Mesenchymal stem cell (in vitro differentiated cells and primary cell): ENCODE measurements around the gene RASA3.
A peak's percentile ranks its signal among the peaks of the same experiment; 100 is the strongest.

Experiments
- DNase-seq: peaks from one replicate; pipeline ENCODE4 v3.0.0-alpha.2; 2013
- H2AFZ ChIP-seq: one replicate; pipeline ENCODE4 v1.6.1; 2013; ENCODE audit warnings: low read depth, mild to moderate bottlenecking, control low read depth, inconsistent platforms, low read length, moderate library complexity
- H2AK5ac ChIP-seq: 2 replicates; pipeline ENCODE4 v1.6.1; 2013; ENCODE audit warnings: low read length, moderate library complexity, mild to moderate bottlenecking, inconsistent platforms; ENCODE audit not compliant: severe bottlenecking
- H2BK120ac ChIP-seq: one replicate; pipeline ENCODE4 v1.6.1; 2013; ENCODE audit warnings: low read depth, mild to moderate bottlenecking, inconsistent platforms, low read length, moderate library complexity
- H2BK12ac ChIP-seq, 2 experiments: one replicate each; pipeline ENCODE4 v1.6.1; 2013; ENCODE audit warnings: inconsistent platforms in 2 of 2, low read length in 2 of 2, mild to moderate bottlenecking in 2 of 2, moderate library complexity in 2 of 2, control low read depth in 1 of 2
- H2BK15ac ChIP-seq: one replicate; pipeline ENCODE4 v1.6.1; 2013; ENCODE audit warnings: mild to moderate bottlenecking, low read depth, inconsistent platforms; ENCODE audit not compliant: poor library complexity, severe bottlenecking
- H2BK5ac ChIP-seq: 2 replicates; pipeline ENCODE4 v1.6.1; 2013; ENCODE audit warnings: low read depth, mild to moderate bottlenecking, low read length, control low read depth, inconsistent platforms; ENCODE audit not compliant: poor library complexity, severe bottlenecking
- H3K14ac ChIP-seq, 2 experiments: one replicate each; pipeline ENCODE4 v1.6.1; 2013; ENCODE audit warnings: inconsistent platforms in 2 of 2, low read length in 2 of 2, control low read depth in 1 of 2, mild to moderate bottlenecking in 1 of 2, moderate library complexity in 1 of 2
- H3K18ac ChIP-seq, 2 experiments: one replicate each; pipeline ENCODE4 v1.6.1; 2013; ENCODE audit warnings: inconsistent platforms in 2 of 2, low read length in 2 of 2, control low read depth in 1 of 2, low read depth in 1 of 2, mild to moderate bottlenecking in 1 of 2
- H3K23ac ChIP-seq, 2 experiments: one replicate each; pipeline ENCODE4 v1.6.1; 2013; ENCODE audit warnings: inconsistent platforms in 2 of 2, low read length in 2 of 2, mild to moderate bottlenecking in 2 of 2, moderate library complexity in 2 of 2, control low read depth in 1 of 2
- H3K27ac ChIP-seq: 2 replicates; pipeline ENCODE4 v1.5.1; 2013; ENCODE audit warnings: mild to moderate bottlenecking, moderate library complexity, low read length, control low read depth, inconsistent platforms; ENCODE audit not compliant: poor library complexity, severe bottlenecking
- H3K27me3 ChIP-seq, 2 experiments: 2 replicates each; pipeline versions ENCODE4 v1.6.1 to v1.7.0; 2013; ENCODE audit warnings: low read length in 2 of 2, mild to moderate bottlenecking in 2 of 2, moderate library complexity in 2 of 2, control low read depth in 1 of 2, inconsistent platforms in 1 of 2; ENCODE audit not compliant: control insufficient read depth in 1 of 2, insufficient read depth in 1 of 2
- H3K36me3 ChIP-seq, 2 experiments: 2 replicates each; pipeline versions ENCODE4 v1.6.1 to v1.7.0; 2013; ENCODE audit warnings: low read length in 2 of 2, control low read depth in 1 of 2, inconsistent platforms in 1 of 2, low read depth in 1 of 2, mild to moderate bottlenecking in 1 of 2; ENCODE audit not compliant: insufficient read depth in 2 of 2, control insufficient read depth in 1 of 2
- H3K4ac ChIP-seq, 2 experiments: one replicate each; pipeline ENCODE4 v1.6.1; 2013; ENCODE audit warnings: inconsistent platforms in 2 of 2, low read length in 2 of 2, mild to moderate bottlenecking in 2 of 2, moderate library complexity in 2 of 2, control low read depth in 1 of 2, low read depth in 1 of 2
- H3K4me1 ChIP-seq: 2 replicates; pipeline ENCODE4 v1.6.1; 2013; ENCODE audit warnings: low read depth, low read length, control low read depth; ENCODE audit not compliant: control insufficient read depth, insufficient read depth
- H3K4me2 ChIP-seq: 2 replicates; pipeline ENCODE4 v1.6.1; 2013; ENCODE audit warnings: low read length, mild to moderate bottlenecking, inconsistent platforms; ENCODE audit not compliant: poor library complexity, severe bottlenecking
- H3K4me3 ChIP-seq, 2 experiments: 2 replicates each; pipeline versions ENCODE4 v1.5.1 to v1.7.0; 2013; ENCODE audit warnings: low read length in 2 of 2, mild to moderate bottlenecking in 2 of 2, control low read depth in 1 of 2, low read depth in 1 of 2; ENCODE audit not compliant: insufficient read depth in 1 of 2
- H3K79me1 ChIP-seq: replicated peaks from 2 replicates; pipeline ENCODE4 v1.6.1; 2013; ENCODE audit warnings: mild to moderate bottlenecking, control low read depth, low read length, inconsistent platforms; ENCODE audit not compliant: poor library complexity, severe bottlenecking
- H3K9ac ChIP-seq: 2 replicates; pipeline ENCODE4 v1.7.0; 2013; ENCODE audit warnings: mild to moderate bottlenecking, low read length, moderate library complexity
- H3K9me3 ChIP-seq: 2 replicates; pipeline ENCODE4 v1.7.0; 2013; ENCODE audit warnings: mild to moderate bottlenecking, low read length; ENCODE audit not compliant: control insufficient read depth
- H4K8ac ChIP-seq: one replicate; pipeline ENCODE4 v1.6.1; 2013; ENCODE audit warnings: inconsistent platforms, mild to moderate bottlenecking, low read length, moderate library complexity
- H4K91ac ChIP-seq: one replicate; pipeline ENCODE4 v1.6.1; 2013; ENCODE audit warnings: mild to moderate bottlenecking, low read length, inconsistent platforms
- WGBS: methylation state at CpG from one replicate; pipeline ENCODE4 v1.1.7; 2013; ENCODE audit warnings: mixed read lengths; 5-methylcytosine and 5-hydroxymethylcytosine counted together

The RASA3 gene

GRCh38 chr13:114067381-114067885 is 65.0 kb downstream of the RASA3 start:
- no peaks in the 10 kb centered on the region for H3K27me3 ChIP-seq
- DNase-seq: peak; percentile 61
- no peak overlapping the region for H3K23ac ChIP-seq
- no peak overlapping the region for H3K4me2 ChIP-seq
- H3K4ac ChIP-seq: peak overlapping the region; percentile 62 to 80
- H3K4me1 ChIP-seq: peaks cover 50% of the 10 kb centered on the region
- peaks cover 3% of the 10 kb centered on the region for H3K79me1 ChIP-seq
- 76% methylated on average over 7 of the region's 9 CpGs for WGBS
- peak overlapping the region; percentile 6 for H3K27ac ChIP-seq
- peaks cover 19 to 44% of the 10 kb centered on the region in 2 experiments for H3K36me3 ChIP-seq
- no peak overlapping the region for H2AFZ ChIP-seq
- peak overlapping the region; percentile 71 for H2BK5ac ChIP-seq
- H4K8ac ChIP-seq: peak overlapping the region; percentile 73
- no peaks in the 10 kb centered on the region for H3K9me3 ChIP-seq
- H2BK15ac ChIP-seq: peak overlapping the region; percentile 91
- no peak overlapping the region for H3K14ac ChIP-seq
- H3K9ac ChIP-seq: peak overlapping the region; percentile 97
- peak overlapping the region; percentile 69 for H2AK5ac ChIP-seq
- H3K4me3 ChIP-seq: peak overlapping the region in 1 of 2 experiments; percentile 28
- H2BK120ac ChIP-seq: peak overlapping the region; percentile 99
- no peak overlapping the region for H2BK12ac ChIP-seq
- H3K18ac ChIP-seq: peak overlapping the region; percentile 58 to 98
- peak overlapping the region; percentile 62 for H4K91ac ChIP-seq

DNA sequence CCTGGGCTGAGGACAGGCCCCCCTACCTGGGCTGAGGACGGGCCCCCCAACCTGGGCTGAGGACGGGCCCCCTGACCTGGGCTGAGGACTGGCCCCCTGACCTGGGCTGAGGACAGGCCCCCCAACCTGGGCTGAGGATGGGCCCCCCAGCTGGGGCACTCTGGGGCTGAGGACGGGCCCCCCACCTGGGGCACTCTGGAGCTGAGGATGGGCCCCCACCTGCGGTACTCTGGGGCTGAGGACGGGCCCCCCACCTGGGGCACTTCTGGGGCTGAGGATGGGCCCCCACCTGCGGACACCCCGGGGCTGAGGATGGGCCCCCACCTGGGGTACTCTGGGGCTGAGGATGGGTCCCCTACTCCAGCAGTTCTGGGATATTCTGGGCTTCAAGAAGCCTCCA is 65.5 kb downstream of the RASA3 start:
- H3K4me3 ChIP-seq: peak overlapping the region in 1 of 2 experiments; percentile 28
- peak overlapping the region; percentile 91 for H2BK15ac ChIP-seq
- H2BK120ac ChIP-seq: peak overlapping the region; percentile 99
- H2BK12ac ChIP-seq: peak overlapping the region in 1 of 2 experiments; percentile 100
- H3K4ac ChIP-seq: peak overlapping the region; percentile 92 to 99
- H2AFZ ChIP-seq: no peak overlapping the region
- no peak overlapping the region for H3K4me2 ChIP-seq
- peak overlapping the region; percentile 100 for H4K91ac ChIP-seq
- H3K14ac ChIP-seq: peak overlapping the region in 1 of 2 experiments; percentile 99
- H3K9ac ChIP-seq: peak overlapping the region; percentile 97
- no peak overlapping the region for H2AK5ac ChIP-seq
- peak overlapping the region; percentile 86 for H4K8ac ChIP-seq
- no peaks in the 10 kb centered on the region for H3K9me3 ChIP-seq
- peaks cover 15 to 43% of the 10 kb centered on the region in 2 experiments for H3K36me3 ChIP-seq
- no peaks in the 10 kb centered on the region for H3K27me3 ChIP-seq
- no peak overlapping the region for H3K27ac ChIP-seq
- peaks cover 51% of the 10 kb centered on the region for H3K4me1 ChIP-seq
- peak overlapping the region; percentile 71 for H2BK5ac ChIP-seq
- peak overlapping the region; percentile 9 to 31 for H3K23ac ChIP-seq
- DNase-seq: no peak
- over 99% methylated on average over 6 of the region's 7 CpGs for WGBS
- H3K18ac ChIP-seq: peak overlapping the region; percentile 98 to 99
- peaks cover 3% of the 10 kb centered on the region for H3K79me1 ChIP-seq

DNA sequence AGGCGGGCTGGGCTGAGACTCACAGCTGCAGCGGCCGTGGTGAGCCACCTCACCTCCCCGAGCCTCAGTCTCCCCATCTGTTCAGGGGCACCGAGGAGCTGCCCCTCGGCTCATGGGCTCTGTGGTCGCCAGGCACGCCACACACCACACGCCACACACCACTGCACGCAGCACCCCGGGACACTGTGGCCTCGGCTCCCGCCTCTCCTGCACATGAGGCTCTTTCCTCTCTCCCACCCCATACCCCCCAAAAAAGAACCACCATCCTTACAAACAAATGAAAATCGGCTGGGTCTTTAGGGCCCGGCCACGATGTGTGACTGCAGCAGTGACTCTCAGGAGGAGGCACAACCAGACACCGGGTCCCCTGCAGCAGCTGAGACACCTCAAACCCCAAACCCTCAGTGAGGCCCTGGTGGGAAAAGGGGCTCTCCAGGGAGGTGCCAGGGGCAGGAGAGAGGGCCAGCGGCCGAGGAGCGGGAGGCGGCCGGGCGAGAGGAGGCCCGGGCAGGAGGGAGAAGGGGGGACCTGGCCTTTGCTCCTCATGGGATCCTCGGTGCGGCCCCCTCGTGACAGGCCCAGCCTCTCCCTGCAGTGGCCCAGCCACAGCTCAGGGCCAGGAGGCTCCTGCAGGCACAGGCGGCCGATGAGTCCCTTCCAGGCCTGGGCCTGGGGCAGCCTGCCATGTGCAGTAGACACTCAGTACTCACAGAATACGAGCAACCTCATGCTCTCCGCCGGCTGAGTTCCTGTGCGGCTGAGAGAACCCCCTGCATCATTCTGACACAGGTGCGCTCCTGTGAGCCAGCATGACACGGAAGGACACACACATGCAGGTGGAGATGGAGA is 66.3 kb downstream of the RASA3 start:
- H3K36me3 ChIP-seq: peaks cover 10 to 39% of the 10 kb centered on the region in 2 experiments
- peaks cover 53% of the 10 kb centered on the region for H3K4me1 ChIP-seq
- peak overlapping the region in 1 of 2 experiments; percentile 48 for H3K23ac ChIP-seq
- no peaks in the 10 kb centered on the region for H3K9me3 ChIP-seq
- H4K91ac ChIP-seq: peak overlapping the region; percentile 100
- peak overlapping the region; percentile 98 to 99 for H3K4ac ChIP-seq
- H2BK15ac ChIP-seq: peak overlapping the region; percentile 75
- peak overlapping the region; percentile 71 to 100 for H2BK12ac ChIP-seq
- H4K8ac ChIP-seq: peak overlapping the region; percentile 92
- no peak overlapping the region for H3K4me2 ChIP-seq
- peak overlapping the region; percentile 87 for H2AK5ac ChIP-seq
- H2BK5ac ChIP-seq: peak overlapping the region; percentile 90
- H3K27ac ChIP-seq: peak overlapping the region; percentile 100
- H3K27me3 ChIP-seq: no peaks in the 10 kb centered on the region
- no peak overlapping the region for H2AFZ ChIP-seq
- DNase-seq: no peak
- H3K14ac ChIP-seq: peak overlapping the region in 1 of 2 experiments; percentile 99
- 77% methylated on average over 35 of the region's 35 CpGs for WGBS
- peak overlapping the region; percentile 98 to 99 for H3K18ac ChIP-seq
- peak overlapping the region in 1 of 2 experiments; percentile 18 for H3K4me3 ChIP-seq
- H2BK120ac ChIP-seq: peak overlapping the region; percentile 99
- no peaks in the 10 kb centered on the region for H3K79me1 ChIP-seq
- H3K9ac ChIP-seq: peak overlapping the region; percentile 97
